ENCODE measurements around the gene LSP1. TPM values are rescaled to one million over a fixed set of nuclear protein-coding genes. Genes with fewer than 3 reads are reported as not detected.

Gene LSP1
- polyA plus RNA-seq, 1 donor from 2014 or later = not detected

DNA sequence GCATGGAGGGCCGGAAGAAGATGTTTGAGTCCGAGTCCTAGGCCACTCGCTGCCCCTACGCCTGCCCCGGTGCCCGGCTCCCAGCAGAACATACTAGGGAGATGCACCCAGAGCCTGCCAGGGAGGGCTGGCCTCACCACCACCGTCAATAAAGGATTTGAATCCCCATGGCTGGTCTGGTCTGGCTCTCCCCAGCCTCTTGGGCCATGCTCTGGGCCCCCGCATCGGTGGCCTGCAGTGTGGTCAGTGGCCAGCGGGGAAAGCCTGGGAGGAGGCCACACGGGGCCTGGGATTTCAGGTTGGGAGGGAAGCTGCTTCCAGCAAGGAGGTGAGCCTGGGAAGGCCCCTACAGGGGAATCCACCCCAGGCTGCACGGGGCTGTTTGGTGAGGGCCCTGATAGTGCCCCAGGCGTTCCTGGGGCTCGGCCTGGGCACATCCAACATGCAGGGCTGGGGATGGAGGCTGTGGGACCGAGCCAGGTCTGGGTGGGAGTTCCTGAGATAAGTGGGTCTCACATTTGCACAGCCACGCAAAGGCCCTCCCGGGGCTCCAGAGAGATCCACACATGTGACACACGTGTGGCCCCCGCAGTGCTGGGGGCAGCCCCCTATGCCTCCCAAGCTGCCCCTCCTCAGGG lies 11.3 kb upstream of the LSP1 start:
- no peaks in the 10 kb centered on the region for H3K79me2 ChIP-seq (replicated peaks; ENCODE audit: insufficient read depth, low read length)
- H3K36me3 ChIP-seq (ENCODE audit: insufficient read depth, low read length) = no peaks in the 10 kb centered on the region
- H2AFZ ChIP-seq (ENCODE audit: low read depth, low read length) = no peak overlapping the region
- H3F3A ChIP-seq (ENCODE audit: insufficient read depth, low read length, poor library complexity, severe bottlenecking) = no peaks in the 10 kb centered on the region
- H3K9me2 ChIP-seq (ENCODE audit: insufficient read depth, low read length) = no peaks in the 10 kb centered on the region
- no peak overlapping the region for H3K4me3 ChIP-seq (ENCODE audit: low read length)
- no peaks in the 10 kb centered on the region for H3K27me3 ChIP-seq (ENCODE audit: insufficient read depth, low read depth, low read length)
- no peaks in the 10 kb centered on the region for H3K9me3 ChIP-seq (ENCODE audit: low read length)
- no peaks in the 10 kb centered on the region for H4K20me1 ChIP-seq (ENCODE audit: insufficient read depth)
- H3K4me2 ChIP-seq (ENCODE audit: low read length) = no peak overlapping the region
- no peak for TF ChIP-seq RAD21 (conservative IDR thresholded peaks at IDR 0.05)
- no peak overlapping the region for H3K27ac ChIP-seq (ENCODE audit: low read length)
- no peak overlapping the region for H3K9ac ChIP-seq (ENCODE audit: low read length)

DNA sequence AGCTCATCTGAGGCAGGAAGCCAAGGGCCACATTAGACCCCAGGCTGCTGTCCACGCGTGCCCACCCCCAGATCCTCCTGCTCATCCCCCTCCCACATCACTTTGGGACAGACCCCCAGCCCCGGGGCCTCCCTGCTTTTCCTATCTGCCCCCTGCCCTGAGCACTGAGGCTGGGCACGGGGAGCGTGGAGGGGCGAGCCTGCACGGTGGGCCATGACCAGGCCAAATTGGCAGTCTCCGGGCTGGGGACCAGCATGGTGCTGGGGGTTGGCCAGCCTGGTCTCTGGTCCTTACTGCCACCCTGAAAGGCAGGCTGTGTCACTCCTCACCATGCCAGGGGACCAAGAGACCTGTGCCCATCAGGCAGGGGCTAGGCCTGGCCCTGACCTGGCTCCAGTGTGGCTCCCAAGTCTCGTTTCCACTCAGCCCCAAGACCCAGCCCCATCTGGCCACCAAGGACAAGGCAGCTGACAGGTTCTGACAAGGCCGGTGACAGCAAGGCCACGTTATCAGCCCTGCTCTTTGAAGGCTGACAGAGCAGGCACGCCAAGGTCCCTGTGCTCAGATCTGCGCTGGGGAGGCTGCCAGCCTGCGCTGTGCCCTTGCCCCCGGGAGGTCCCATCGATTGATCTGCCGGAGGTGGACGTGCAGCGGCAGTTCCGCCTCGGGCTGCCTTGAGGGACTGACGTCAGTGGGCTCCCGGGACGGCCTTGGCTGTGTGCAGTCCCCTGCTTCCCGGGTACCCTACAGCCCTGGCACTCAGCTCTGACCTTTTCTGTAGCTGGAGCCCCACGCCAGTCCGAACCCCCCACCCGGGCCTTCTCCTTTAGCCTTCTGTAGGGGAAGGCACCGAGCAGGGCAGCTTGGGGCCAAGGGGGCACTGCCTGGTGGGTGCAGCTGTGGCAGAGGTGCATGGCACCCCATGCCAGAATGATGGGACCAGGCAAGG lies 10.5 kb upstream of the LSP1 start:
- H3K9ac ChIP-seq (ENCODE audit: low read length) = no peak overlapping the region
- no peaks in the 10 kb centered on the region for H4K20me1 ChIP-seq (ENCODE audit: insufficient read depth)
- no peak for TF ChIP-seq TAF1 (IDR thresholded peaks at IDR 0.05; ENCODE audit: low read depth)
- TF ChIP-seq, protein P1, sequence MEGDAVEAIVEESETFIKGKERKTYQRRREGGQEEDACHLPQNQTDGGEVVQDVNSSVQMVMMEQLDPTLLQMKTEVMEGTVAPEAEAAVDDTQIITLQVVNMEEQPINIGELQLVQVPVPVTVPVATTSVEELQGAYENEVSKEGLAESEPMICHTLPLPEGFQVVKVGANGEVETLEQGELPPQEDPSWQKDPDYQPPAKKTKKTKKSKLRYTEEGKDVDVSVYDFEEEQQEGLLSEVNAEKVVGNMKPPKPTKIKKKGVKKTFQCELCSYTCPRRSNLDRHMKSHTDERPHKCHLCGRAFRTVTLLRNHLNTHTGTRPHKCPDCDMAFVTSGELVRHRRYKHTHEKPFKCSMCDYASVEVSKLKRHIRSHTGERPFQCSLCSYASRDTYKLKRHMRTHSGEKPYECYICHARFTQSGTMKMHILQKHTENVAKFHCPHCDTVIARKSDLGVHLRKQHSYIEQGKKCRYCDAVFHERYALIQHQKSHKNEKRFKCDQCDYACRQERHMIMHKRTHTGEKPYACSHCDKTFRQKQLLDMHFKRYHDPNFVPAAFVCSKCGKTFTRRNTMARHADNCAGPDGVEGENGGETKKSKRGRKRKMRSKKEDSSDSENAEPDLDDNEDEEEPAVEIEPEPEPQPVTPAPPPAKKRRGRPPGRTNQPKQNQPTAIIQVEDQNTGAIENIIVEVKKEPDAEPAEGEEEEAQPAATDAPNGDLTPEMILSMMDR (IDR thresholded peaks at IDR 0.05; ENCODE audit: poor library complexity, severe bottlenecking) = no peak
- TF ChIP-seq POLR2AphosphoS5 (IDR thresholded peaks at IDR 0.05) = no peak
- no peak for TF ChIP-seq EP300 (conservative IDR thresholded peaks at IDR 0.05; ENCODE audit: poor library complexity, severe bottlenecking)
- H3K27ac ChIP-seq (ENCODE audit: low read length) = no peak overlapping the region
- H3K79me2 ChIP-seq (replicated peaks; ENCODE audit: insufficient read depth, low read length) = no peaks in the 10 kb centered on the region
- no peaks in the 10 kb centered on the region for H3K27me3 ChIP-seq (ENCODE audit: insufficient read depth, low read depth, low read length)
- H3K9me3 ChIP-seq (ENCODE audit: low read length) = no peaks in the 10 kb centered on the region
- H3K4me2 ChIP-seq (ENCODE audit: low read length) = no peak overlapping the region
- H3K9me2 ChIP-seq (ENCODE audit: insufficient read depth, low read length) = no peaks in the 10 kb centered on the region
- no peaks in the 10 kb centered on the region for H3F3A ChIP-seq (ENCODE audit: insufficient read depth, low read length, poor library complexity, severe bottlenecking)
- H2AFZ ChIP-seq (ENCODE audit: low read depth, low read length) = no peak overlapping the region
- H3K4me3 ChIP-seq (ENCODE audit: low read length) = no peak overlapping the region
- no peaks in the 10 kb centered on the region for H3K36me3 ChIP-seq (ENCODE audit: insufficient read depth, low read length)

DNA sequence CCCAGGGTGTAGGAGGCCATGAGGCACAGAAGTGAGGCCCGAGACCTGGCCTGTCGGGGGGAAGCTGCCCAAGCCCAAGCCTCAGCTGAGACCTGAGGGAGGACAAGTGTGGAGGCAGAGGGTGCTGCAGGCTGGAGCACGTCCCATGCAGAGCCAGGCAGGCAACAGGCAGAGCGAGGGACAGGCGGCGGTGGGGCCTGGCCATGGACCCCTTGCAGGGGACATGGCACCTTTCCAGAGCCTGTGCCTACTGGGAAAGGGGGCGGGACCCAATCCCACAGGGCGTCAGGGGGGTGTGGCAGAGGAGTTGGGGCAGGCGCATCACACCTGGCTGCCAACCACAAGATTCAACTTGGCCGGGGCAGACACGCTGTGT lies 9.8 kb upstream of the LSP1 start:
- Histone ChIP-seq H2AFZ (ENCODE audit: low read depth, low read length) (no peak overlapping the region), H3K9me3 (ENCODE audit: low read length) (no peaks in the 10 kb centered on the region), H3K9me2 (ENCODE audit: insufficient read depth, low read length) (no peaks in the 10 kb centered on the region), H4K20me1 (ENCODE audit: insufficient read depth) (no peaks in the 10 kb centered on the region), H3K4me3 (ENCODE audit: low read length) (no peak overlapping the region), H3K36me3 (ENCODE audit: insufficient read depth, low read length) (no peaks in the 10 kb centered on the region), H3K27me3 (ENCODE audit: insufficient read depth, low read depth, low read length) (no peaks in the 10 kb centered on the region), H3K79me2 (replicated peaks; ENCODE audit: insufficient read depth, low read length) (no peaks in the 10 kb centered on the region), H3K4me2 (ENCODE audit: low read length) (no peak overlapping the region), H3K27ac (ENCODE audit: low read length) (no peak overlapping the region), H3F3A (ENCODE audit: insufficient read depth, low read length, poor library complexity, severe bottlenecking) (no peaks in the 10 kb centered on the region), H3K9ac (ENCODE audit: low read length) (no peak overlapping the region)
- TF ChIP-seq, protein P1 (IDR thresholded peaks at IDR 0.05; ENCODE audit: poor library complexity, severe bottlenecking) = no peak

Measured in neural cell (in vitro differentiated cells).